ENCODE measurements around the gene TUBA1C.

The TUBA1C gene

DNA sequence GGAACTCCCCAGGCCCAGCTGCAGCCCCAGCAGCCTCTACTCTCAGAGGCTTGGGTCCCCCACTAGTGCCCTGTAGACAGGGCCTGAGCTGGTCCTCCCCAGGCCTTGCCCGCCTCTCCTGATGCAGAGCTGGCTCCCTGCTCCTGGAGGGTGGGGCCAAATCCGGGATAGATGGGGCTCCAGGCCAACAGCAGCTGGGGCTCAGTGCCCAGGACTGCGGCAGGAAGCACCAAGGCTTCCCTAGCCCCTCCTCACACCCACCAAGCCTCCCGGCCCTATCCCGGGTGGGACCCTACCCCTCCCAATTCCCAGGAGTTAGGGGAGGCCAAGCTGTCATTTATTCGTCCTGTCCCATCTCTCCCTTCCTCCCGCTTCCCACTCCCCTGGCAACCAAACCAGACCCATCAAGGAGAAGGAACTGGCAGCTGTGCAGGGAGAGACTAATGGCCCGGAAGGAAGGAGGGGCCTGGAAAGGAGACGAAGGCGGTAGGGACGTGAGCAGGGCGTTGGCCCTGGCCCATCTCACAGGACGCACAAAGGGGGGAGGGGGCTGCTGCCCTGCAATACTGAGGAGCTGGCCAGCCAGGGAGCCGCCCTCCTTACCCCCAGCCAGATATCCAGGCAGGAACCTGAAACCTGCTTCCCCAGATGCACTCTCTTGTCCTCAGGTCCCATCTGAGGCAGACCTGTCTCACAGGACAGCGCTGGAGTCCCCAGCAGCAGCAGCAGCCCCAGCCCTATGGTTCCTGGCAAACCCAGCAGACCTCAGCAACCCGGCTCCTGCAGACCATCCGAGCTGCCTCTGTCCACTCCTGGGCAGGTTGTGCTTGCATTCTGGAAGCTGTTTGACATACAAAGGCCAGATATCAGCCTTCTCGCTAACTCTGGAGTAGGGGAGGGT lies 28.4 kb downstream of the TUBA1C start:
- no peaks in the 10 kb centered on the region for H3K9me3 ChIP-seq (ENCODE audit: control insufficient read depth, insufficient read depth, low read length)
- no peaks in the 10 kb centered on the region for H3F3A ChIP-seq (ENCODE audit: control insufficient read depth, insufficient read depth)
- H3K79me2 ChIP-seq (ENCODE audit: control insufficient read depth, low read length): no peaks in the 10 kb centered on the region
- no peak overlapping the region for H3K4me3 ChIP-seq (ENCODE audit: low read length)
- H3K27ac ChIP-seq (ENCODE audit: low read depth, low read length): no peak overlapping the region
- TF ChIP-seq EZH2phosphoT487 (IDR thresholded peaks at IDR 0.05; ENCODE audit: borderline replicate concordance, low read length): no peak
- TF ChIP-seq CTCF (IDR thresholded peaks at IDR 0.05; ENCODE audit: low read depth, low read length, poor library complexity, severe bottlenecking): no peak
- no peak overlapping the region for H3K4me2 ChIP-seq (ENCODE audit: low read length)
- H3K27me3 ChIP-seq (ENCODE audit: control insufficient read depth, low read length): peaks cover 38% of the 10 kb centered on the region
- no peaks in the 10 kb centered on the region for H3K36me3 ChIP-seq (ENCODE audit: control insufficient read depth, low read length)
- H3K4me1 ChIP-seq (ENCODE audit: control insufficient read depth, low read length): peaks cover 17% of the 10 kb centered on the region
- no peaks in the 10 kb centered on the region for H3K9me2 ChIP-seq (replicated peaks; ENCODE audit: control insufficient read depth, low read length)
- no peaks in the 10 kb centered on the region for H4K20me1 ChIP-seq (ENCODE audit: control insufficient read depth, insufficient read depth, low read depth, low read length)

DNA sequence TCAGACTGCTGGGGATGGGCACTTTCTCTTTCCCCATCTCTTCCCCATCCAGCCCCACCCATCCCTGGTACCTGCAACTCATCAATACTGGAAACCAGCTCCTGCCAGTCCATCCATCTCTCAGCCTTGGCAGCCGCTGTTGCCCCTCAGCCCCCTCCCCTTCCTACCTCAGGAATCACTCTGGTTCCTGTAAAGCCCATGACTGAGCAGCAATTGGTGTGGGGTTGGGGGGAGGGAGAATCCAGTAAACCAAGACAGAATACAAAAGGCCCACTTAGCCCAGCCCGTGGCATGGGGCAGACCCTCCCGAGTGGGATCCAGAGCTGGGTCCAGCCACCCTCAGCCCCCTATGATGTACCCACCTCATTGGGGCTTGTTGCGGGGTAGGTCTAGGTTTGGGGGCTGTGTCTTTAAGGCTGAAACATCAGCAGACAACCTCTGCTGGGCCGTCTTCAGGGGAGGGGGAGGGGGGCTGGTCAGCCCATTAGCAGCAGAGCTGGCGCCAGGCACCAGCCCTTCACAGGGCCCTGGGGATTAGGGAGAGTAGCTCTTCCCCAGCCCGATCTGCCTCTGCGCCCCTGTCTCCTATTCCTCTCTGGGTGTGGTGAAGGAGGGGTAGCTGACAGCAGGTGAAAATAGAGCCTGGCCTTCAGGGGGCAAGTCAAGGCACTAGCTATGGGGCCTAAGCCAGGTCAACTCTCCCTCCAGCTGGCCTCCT lies 29.4 kb downstream of the TUBA1C start:
- Histone ChIP-seq H3K9me2 (replicated peaks; ENCODE audit: control insufficient read depth, low read length) (no peaks in the 10 kb centered on the region), H3K4me3 (ENCODE audit: low read length) (no peak overlapping the region), H3K79me2 (ENCODE audit: control insufficient read depth, low read length) (no peaks in the 10 kb centered on the region), H3K4me1 (ENCODE audit: control insufficient read depth, low read length) (peaks cover 17% of the 10 kb centered on the region), H3K9me3 (ENCODE audit: control insufficient read depth, insufficient read depth, low read length) (no peaks in the 10 kb centered on the region), H3K4me2 (ENCODE audit: low read length) (no peak overlapping the region), H3K36me3 (ENCODE audit: control insufficient read depth, low read length) (no peaks in the 10 kb centered on the region), H3F3A (ENCODE audit: control insufficient read depth, insufficient read depth) (no peaks in the 10 kb centered on the region), H3K27ac (ENCODE audit: low read depth, low read length) (no peak overlapping the region), H4K20me1 (ENCODE audit: control insufficient read depth, insufficient read depth, low read depth, low read length) (no peaks in the 10 kb centered on the region), H3K27me3 (ENCODE audit: control insufficient read depth, low read length) (peaks cover 40% of the 10 kb centered on the region)
- TF ChIP-seq CTCF (IDR thresholded peaks at IDR 0.05; ENCODE audit: low read depth, low read length, poor library complexity, severe bottlenecking): no peak
- no peak for TF ChIP-seq EZH2phosphoT487 (IDR thresholded peaks at IDR 0.05; ENCODE audit: borderline replicate concordance, low read length)

- no peak overlapping the region for H3K27ac ChIP-seq (ENCODE audit: low read depth, low read length)
- no peaks in the 10 kb centered on the region for H3K9me3 ChIP-seq (ENCODE audit: control insufficient read depth, insufficient read depth, low read length)
- no peaks in the 10 kb centered on the region for H3K9me2 ChIP-seq (replicated peaks; ENCODE audit: control insufficient read depth, low read length)
- H4K20me1 ChIP-seq (ENCODE audit: control insufficient read depth, insufficient read depth, low read depth, low read length): no peaks in the 10 kb centered on the region
- no peak for TF ChIP-seq CTCF (IDR thresholded peaks at IDR 0.05; ENCODE audit: low read depth, low read length, poor library complexity, severe bottlenecking)
- H3K4me3 ChIP-seq (ENCODE audit: low read length): no peak overlapping the region
- H3K4me2 ChIP-seq (ENCODE audit: low read length): no peak overlapping the region
- no peaks in the 10 kb centered on the region for H3F3A ChIP-seq (ENCODE audit: control insufficient read depth, insufficient read depth)
- no peaks in the 10 kb centered on the region for H3K79me2 ChIP-seq (ENCODE audit: control insufficient read depth, low read length)
- no peaks in the 10 kb centered on the region for H3K36me3 ChIP-seq (ENCODE audit: control insufficient read depth, low read length)
- peaks cover 40% of the 10 kb centered on the region for H3K27me3 ChIP-seq (ENCODE audit: control insufficient read depth, low read length)
- H3K4me1 ChIP-seq (ENCODE audit: control insufficient read depth, low read length): peaks cover 17% of the 10 kb centered on the region
Measured at GRCh38 chr12:49294804-49295081, 29.9 kb downstream of the TUBA1C start.
